NCI-H82 (cell line): ENCODE data around the gene GYG1.
A peak's percentile ranks its signal among the peaks of the same experiment; 100 is the strongest.

Source experiments
- DNase-seq: peaks from one replicate; lab custom pipeline; 2025; lab: John Stamatoyannopoulos, UW

GYG1 gene

GRCh38 chr3:149018247-149018646 is 26.9 kb downstream of the GYG1 start:
- no peak for DNase-seq

- DNase-seq = peak; percentile 19
These were observed 28.2 kb downstream of the GYG1 start for GRCh38 chr3:149019580-149019979.

GRCh38 chr3:149020196-149020838 is 29.0 kb downstream of the GYG1 start:
- no peak for DNase-seq

GRCh38 chr3:149020839-149021252 is 29.5 kb downstream of the GYG1 start:
- DNase-seq = no peak

GRCh38 chr3:149021830-149022229 is 30.5 kb downstream of the GYG1 start:
- DNase-seq = no peak

- no peak for DNase-seq
These were observed 32.6 kb downstream of the GYG1 start for GRCh38 chr3:149023951-149024350.

- DNase-seq = no peak
These were observed 35.4 kb downstream of the GYG1 start for GRCh38 chr3:149026718-149027117.

GRCh38 chr3:149031096-149031495 is 39.8 kb downstream of the GYG1 start:
- no peak for DNase-seq

GRCh38 chr3:149037684-149038083 is 46.3 kb downstream of the GYG1 start:
- DNase-seq = no peak

GRCh38 chr3:149038322-149038721 is 47.0 kb downstream of the GYG1 start:
- no peak for DNase-seq

GRCh38 chr3:149042789-149043386 is 51.5 kb downstream of the GYG1 start:
- DNase-seq = no peak

- DNase-seq = no peak
These were observed 53.2 kb downstream of the GYG1 start for GRCh38 chr3:149044339-149045083.

GRCh38 chr3:149055575-149055974 is 64.2 kb downstream of the GYG1 start:
- DNase-seq = no peak

GRCh38 chr3:149058198-149058597 is 66.9 kb downstream of the GYG1 start:
- no peak for DNase-seq

- DNase-seq = no peak
These were observed 67.3 kb downstream of the GYG1 start for GRCh38 chr3:149058602-149059001.

- DNase-seq = no peak
These were observed 70.4 kb downstream of the GYG1 start for GRCh38 chr3:149061776-149062175.

- DNase-seq = no peak
These were observed 76.5 kb downstream of the GYG1 start for GRCh38 chr3:149067883-149068282.
